ENCODE data around the gene OR2AK2.
"Not testable (repeated sequence)": the region's sequence is repeated elsewhere in the genome, so short reads cannot be mapped to it uniquely, and the experiment has no call there.

The OR2AK2 gene

GRCh38 chr1:247964933-247965332 lies at the start of gene OR2AK2:
Gene OR2AK2 (plus strand): TSS chr1:247965233. CDS start chr1:247965377, 144 bp downstream.
- Histone ChIP-seq H3K27me3 (ENCODE audit: control insufficient read depth, insufficient read depth, low read length) (no peaks in the 10 kb centered on the region), H3K36me3 (ENCODE audit: control insufficient read depth, insufficient read depth, low read length) (no peaks in the 10 kb centered on the region), H3K4me1 (ENCODE audit: control insufficient read depth, insufficient read depth, low read length) (no peaks in the 10 kb centered on the region), H3K4me3 (ENCODE audit: low read length) (no peak within 1 kb of the TSS), H3K9ac (ENCODE audit: low read length) (no peak within 1 kb of the TSS), H3K9me3 (ENCODE audit: control insufficient read depth, low read length) (no peaks in the 10 kb centered on the region)

- Histone ChIP-seq H3K27me3 (ENCODE audit: control insufficient read depth, insufficient read depth, low read length) (no peaks in the 10 kb centered on the region), H3K4me1 (ENCODE audit: control insufficient read depth, insufficient read depth, low read length) (no peaks in the 10 kb centered on the region), H3K9ac (ENCODE audit: low read length) (no peak within 1 kb of the TSS), H3K4me3 (ENCODE audit: low read length) (no peak within 1 kb of the TSS), H3K9me3 (ENCODE audit: control insufficient read depth, low read length) (no peaks in the 10 kb centered on the region), H3K36me3 (ENCODE audit: control insufficient read depth, insufficient read depth, low read length) (no peaks in the 10 kb centered on the region)
Observed at GRCh38 chr1:247919952-247920351, 45.1 kb upstream of the OR2AK2 start, which contains the start of gene OR2T8. Gene OR2T8 (plus strand): TSS chr1:247920252. CDS start chr1:247921018, 766 bp downstream.

GRCh38 chr1:247923941-247924340 lies 41.1 kb upstream of the OR2AK2 start:
- Histone ChIP-seq H3K9ac (ENCODE audit: low read length) (no peak overlapping the region), H3K9me3 (ENCODE audit: control insufficient read depth, low read length) (no peaks in the 10 kb centered on the region), H3K4me3 (ENCODE audit: low read length) (no peak overlapping the region), H3K4me1 (ENCODE audit: control insufficient read depth, insufficient read depth, low read length) (no peaks in the 10 kb centered on the region), H3K27me3 (ENCODE audit: control insufficient read depth, insufficient read depth, low read length) (no peaks in the 10 kb centered on the region), H3K36me3 (ENCODE audit: control insufficient read depth, insufficient read depth, low read length) (no peaks in the 10 kb centered on the region)

- no peaks in the 10 kb centered on the region for H3K9me3 ChIP-seq (ENCODE audit: control insufficient read depth, low read length)
- H3K9ac ChIP-seq (ENCODE audit: low read length), result no peak within 1 kb of the TSS
- H3K4me3 ChIP-seq (ENCODE audit: low read length), result no peak within 1 kb of the TSS
- H3K27me3 ChIP-seq (ENCODE audit: control insufficient read depth, insufficient read depth, low read length), result no peaks in the 10 kb centered on the region
- no peaks in the 10 kb centered on the region for H3K4me1 ChIP-seq (ENCODE audit: control insufficient read depth, insufficient read depth, low read length)
- no peaks in the 10 kb centered on the region for H3K36me3 ChIP-seq (ENCODE audit: control insufficient read depth, insufficient read depth, low read length)
Observed at GRCh38 chr1:247924868-247925267, 40.2 kb upstream of the OR2AK2 start, which contains the start of gene OR2AJ1. Gene OR2AJ1 (plus strand): TSS chr1:247924889. CDS start chr1:247933769, 8,880 bp downstream.

GRCh38 chr1:247933989-247934388 lies 31.0 kb upstream of the OR2AK2 start:
- no peaks in the 10 kb centered on the region for H3K36me3 ChIP-seq (ENCODE audit: control insufficient read depth, insufficient read depth, low read length)

GRCh38 chr1:247935781-247936180 lies 29.3 kb upstream of the OR2AK2 start:
- no peak overlapping the region for H3K9ac ChIP-seq (ENCODE audit: low read length)

More at GRCh38 chr1:247933989-247934388, 31.0 kb upstream of the OR2AK2 start:
- Histone ChIP-seq H3K4me1 (ENCODE audit: control insufficient read depth, insufficient read depth, low read length) (no peaks in the 10 kb centered on the region), H3K27me3 (ENCODE audit: control insufficient read depth, insufficient read depth, low read length) (no peaks in the 10 kb centered on the region), H3K4me3 (ENCODE audit: low read length) (no peak overlapping the region), H3K9ac (ENCODE audit: low read length) (no peak overlapping the region), H3K9me3 (ENCODE audit: control insufficient read depth, low read length) (no peaks in the 10 kb centered on the region)

GRCh38 chr1:247936415-247936814 lies 28.6 kb upstream of the OR2AK2 start:
- H3K36me3 ChIP-seq (ENCODE audit: control insufficient read depth, insufficient read depth, low read length), result no peaks in the 10 kb centered on the region

More at GRCh38 chr1:247935781-247936180, 29.3 kb upstream of the OR2AK2 start:
- Histone ChIP-seq H3K27me3 (ENCODE audit: control insufficient read depth, insufficient read depth, low read length) (no peaks in the 10 kb centered on the region), H3K36me3 (ENCODE audit: control insufficient read depth, insufficient read depth, low read length) (no peaks in the 10 kb centered on the region), H3K4me1 (ENCODE audit: control insufficient read depth, insufficient read depth, low read length) (no peaks in the 10 kb centered on the region), H3K4me3 (ENCODE audit: low read length) (no peak overlapping the region), H3K9me3 (ENCODE audit: control insufficient read depth, low read length) (no peaks in the 10 kb centered on the region)

GRCh38 chr1:247936965-247937734 lies 27.9 kb upstream of the OR2AK2 start:
- H3K9me3 ChIP-seq (ENCODE audit: control insufficient read depth, low read length); H3K36me3 ChIP-seq (ENCODE audit: control insufficient read depth, insufficient read depth, low read length); H3K4me3 ChIP-seq (ENCODE audit: low read length); H3K27me3 ChIP-seq (ENCODE audit: control insufficient read depth, insufficient read depth, low read length); H3K4me1 ChIP-seq (ENCODE audit: control insufficient read depth, insufficient read depth, low read length); H3K9ac ChIP-seq (ENCODE audit: low read length): not testable (repeated sequence)

More at GRCh38 chr1:247936415-247936814, 28.6 kb upstream of the OR2AK2 start:
- Histone ChIP-seq H3K4me1 (ENCODE audit: control insufficient read depth, insufficient read depth, low read length) (no peaks in the 10 kb centered on the region), H3K9ac (ENCODE audit: low read length) (no peak overlapping the region), H3K27me3 (ENCODE audit: control insufficient read depth, insufficient read depth, low read length) (no peaks in the 10 kb centered on the region), H3K4me3 (ENCODE audit: low read length) (no peak overlapping the region), H3K9me3 (ENCODE audit: control insufficient read depth, low read length) (no peaks in the 10 kb centered on the region)

GRCh38 chr1:247942624-247943023 lies 22.4 kb upstream of the OR2AK2 start:
- Histone ChIP-seq H3K27me3 (ENCODE audit: control insufficient read depth, insufficient read depth, low read length) (no peaks in the 10 kb centered on the region), H3K36me3 (ENCODE audit: control insufficient read depth, insufficient read depth, low read length) (no peaks in the 10 kb centered on the region), H3K4me1 (ENCODE audit: control insufficient read depth, insufficient read depth, low read length) (no peaks in the 10 kb centered on the region), H3K9ac (ENCODE audit: low read length) (no peak overlapping the region), H3K4me3 (ENCODE audit: low read length) (no peak overlapping the region), H3K9me3 (ENCODE audit: control insufficient read depth, low read length) (no peaks in the 10 kb centered on the region)

GRCh38 chr1:247948558-247948957 lies 16.5 kb upstream of the OR2AK2 start, which contains the start of gene OR2L8:
Gene OR2L8 (plus strand): TSS chr1:247948858. CDS start chr1:247948858, 0 bp downstream.
- no peaks in the 10 kb centered on the region for H3K4me1 ChIP-seq (ENCODE audit: control insufficient read depth, insufficient read depth, low read length)
- no peaks in the 10 kb centered on the region for H3K36me3 ChIP-seq (ENCODE audit: control insufficient read depth, insufficient read depth, low read length)
- no peak within 1 kb of the TSS for H3K9ac ChIP-seq (ENCODE audit: low read length)
- no peak within 1 kb of the TSS for H3K4me3 ChIP-seq (ENCODE audit: low read length)
- no peaks in the 10 kb centered on the region for H3K9me3 ChIP-seq (ENCODE audit: control insufficient read depth, low read length)
- H3K27me3 ChIP-seq (ENCODE audit: control insufficient read depth, insufficient read depth, low read length), result no peaks in the 10 kb centered on the region

GRCh38 chr1:247953408-247953807 lies 11.6 kb upstream of the OR2AK2 start:
- Histone ChIP-seq H3K4me1 (ENCODE audit: control insufficient read depth, insufficient read depth, low read length) (no peaks in the 10 kb centered on the region), H3K27me3 (ENCODE audit: control insufficient read depth, insufficient read depth, low read length) (no peaks in the 10 kb centered on the region), H3K36me3 (ENCODE audit: control insufficient read depth, insufficient read depth, low read length) (no peaks in the 10 kb centered on the region), H3K9ac (ENCODE audit: low read length) (no peak overlapping the region), H3K4me3 (ENCODE audit: low read length) (no peak overlapping the region), H3K9me3 (ENCODE audit: control insufficient read depth, low read length) (no peaks in the 10 kb centered on the region)

GRCh38 chr1:247961791-247962190 lies 3.2 kb upstream of the OR2AK2 start:
- H3K4me3 ChIP-seq (ENCODE audit: low read length), result no peak overlapping the region
- H3K9me3 ChIP-seq (ENCODE audit: control insufficient read depth, low read length), result no peaks in the 10 kb centered on the region
- H3K27me3 ChIP-seq (ENCODE audit: control insufficient read depth, insufficient read depth, low read length), result no peaks in the 10 kb centered on the region
- H3K36me3 ChIP-seq (ENCODE audit: control insufficient read depth, insufficient read depth, low read length), result no peaks in the 10 kb centered on the region
- H3K9ac ChIP-seq (ENCODE audit: low read length), result no peak overlapping the region
- H3K4me1 ChIP-seq (ENCODE audit: control insufficient read depth, insufficient read depth, low read length), result no peaks in the 10 kb centered on the region
